PC-9 (cell line): ENCODE data around the gene PHRF1. TPM values are rescaled to one million over a fixed set of nuclear protein-coding genes. Genes with fewer than 3 reads are reported as not detected.

Experiments used
- BruUV-seq: library from RNA; stranded (reverse); fragments of 400-500 nt; replicated peaks from 2 replicates; lab custom pipeline; 2021; lab: Mats Ljungman, UMichigan
- CTCF ChIA-PET: fragments of 300-600 bp; sonication (Branson Sonifier 250); formaldehyde crosslinking; loops from one replicate; lab custom pipeline; 2022; ENCODE audit warnings: antibody characterized with exemption; lab: Charles Lee
- POLR2A ChIA-PET: fragments of 300-600 bp; sonication (Branson Sonifier 250); formaldehyde crosslinking; loops from one replicate; lab custom pipeline; 2022; ENCODE audit warnings: antibody characterized with exemption; ENCODE audit not compliant: unreplicated experiment; lab: Charles Lee
- DNase-seq, 2 experiments: peaks; one replicate each; pipeline versions ENCODE4 v3.0.0 to v3.0.0-alpha.2; 2015 to 2022; ENCODE audit warnings: mixed read lengths in 1 of 2
- H2AFZ ChIP-seq: fragments of 200-600 bp; sonication (generic); 2 replicates; pipeline ENCODE4 v1.8.1; 2017; ENCODE audit warnings: antibody characterized with exemption
- H3F3A ChIP-seq: fragments of 200-600 bp; sonication (generic); 2 replicates; pipeline ENCODE4 v1.8.1; 2017; ENCODE audit warnings: antibody characterized with exemption, mild to moderate bottlenecking, low read depth; ENCODE audit not compliant: insufficient read depth
- H3K27ac ChIP-seq: fragments of 200-600 bp; sonication (generic); 2 replicates; pipeline ENCODE4 v1.6.1; 2016; ENCODE audit warnings: mixed run types
- H3K27me3 ChIP-seq: fragments of 200-600 bp; sonication (generic); 2 replicates; pipeline ENCODE4 v1.6.1; 2016; ENCODE audit warnings: low read depth, mixed run types; ENCODE audit not compliant: insufficient read depth
- H3K36me3 ChIP-seq: fragments of 200-600 bp; sonication (generic); 2 replicates; pipeline ENCODE4 v1.6.1; 2016; ENCODE audit warnings: low read depth, mixed run types
- H3K4me1 ChIP-seq: fragments of 200-600 bp; sonication (generic); replicated peaks from 2 replicates; pipeline ENCODE4 v1.6.1; 2016; ENCODE audit warnings: mixed run types; ENCODE audit not compliant: insufficient read depth
- H3K4me2 ChIP-seq: fragments of 200-600 bp; sonication (generic); 2 replicates; pipeline ENCODE4 v1.6.1; 2017; ENCODE audit warnings: mixed run types
- H3K4me3 ChIP-seq: fragments of 200-600 bp; sonication (generic); 2 replicates; pipeline ENCODE4 v1.6.1; 2016; ENCODE audit warnings: mixed run types
- H3K79me2 ChIP-seq: fragments of 200-600 bp; sonication (generic); 2 replicates; pipeline ENCODE4 v1.6.1; 2017; ENCODE audit warnings: low read depth, mixed run types
- H3K9me2 ChIP-seq: fragments of 200-600 bp; sonication (generic); 2 replicates; pipeline ENCODE4 v1.8.1; 2017; ENCODE audit warnings: mild to moderate bottlenecking; ENCODE audit not compliant: insufficient read depth
- H3K9me3 ChIP-seq: fragments of 200-600 bp; sonication (generic); 2 replicates; pipeline ENCODE4 v1.8.1; 2016; ENCODE audit warnings: low read depth; ENCODE audit not compliant: insufficient read depth
- H4K20me1 ChIP-seq: fragments of 200-600 bp; sonication (generic); 2 replicates; pipeline ENCODE4 v1.8.1; 2017; ENCODE audit not compliant: insufficient read depth
- CTCF ChIP-seq: fragments of 200-600 bp; sonication (generic); conservative IDR thresholded peaks from 2 replicates; pipeline ENCODE4 v1.6.1; 2017; ENCODE audit warnings: mixed run types, antibody characterized with exemption, mild to moderate bottlenecking, moderate library complexity
- EZH2 ChIP-seq: fragments of 200-600 bp; sonication (generic); IDR thresholded peaks from 2 replicates; pipeline ENCODE4 v1.8.0; 2017; ENCODE audit warnings: antibody characterized with exemption, low read depth
- intact Hi-C: fragments of 100-400 bp; cut with micrococcal nuclease; formaldehyde crosslinking; loops from one replicate; pipeline ENCODE4 v1.10.0; 2022; ENCODE audit not compliant: unreplicated experiment
- total RNA-seq: library from RNA; stranded (reverse); gene quantifications from 2 replicates; pipeline ENCODE4 v1.2.3, GENCODE V29; 2021

The PHRF1 gene
- total RNA-seq, 1 experiment from 2014 or later: 21.7 TPM

- no peak overlapping the region for H2AFZ ChIP-seq
- intact Hi-C loops: no loop called here
- no peak overlapping the region for H3K4me3 ChIP-seq
- H3K79me2 ChIP-seq: no peaks in the 10 kb centered on the region
- no peaks in the 10 kb centered on the region for H3K27me3 ChIP-seq
- no peak overlapping the region for H3K27ac ChIP-seq
- H4K20me1 ChIP-seq: no peaks in the 10 kb centered on the region
- H3K36me3 ChIP-seq: no peaks in the 10 kb centered on the region
- ChIA-PET CTCF (no interaction called here), POLR2A (no interaction called here)
- no peaks in the 10 kb centered on the region for H3K9me3 ChIP-seq
- TF ChIP-seq EZH2 (no peak), CTCF (no peak)
- DNase-seq: no peak
- H3K9me2 ChIP-seq: no peaks in the 10 kb centered on the region
- no peaks in the 10 kb centered on the region for H3K4me1 ChIP-seq
- BruUV-seq: no TSS peak
- peaks cover 6% of the 10 kb centered on the region; the same call in 1 of the 2 replicates for H3F3A ChIP-seq
- H3K4me2 ChIP-seq: no peak overlapping the region
Observed at GRCh38 chr11:637593-638521, 61.6 kb downstream of the PHRF1 start.

- TF ChIP-seq CTCF (no peak), EZH2 (no peak)
- no peaks in the 10 kb centered on the region for H3K9me3 ChIP-seq
- no peaks in the 10 kb centered on the region for H4K20me1 ChIP-seq
- DNase-seq: no peak
- no peaks in the 10 kb centered on the region for H3K9me2 ChIP-seq
- H3K4me3 ChIP-seq: no peak overlapping the region
- H3K27me3 ChIP-seq: no peaks in the 10 kb centered on the region
- peaks cover 10% of the 10 kb centered on the region; the same call in 1 of the 2 replicates for H3F3A ChIP-seq
- no peak overlapping the region for H2AFZ ChIP-seq
- H3K27ac ChIP-seq: no peak overlapping the region
- BruUV-seq: no TSS peak
- H3K4me1 ChIP-seq: no peaks in the 10 kb centered on the region
- POLR2A ChIA-PET: no interaction called here
- intact Hi-C loops: no loop called here
- H3K79me2 ChIP-seq: no peaks in the 10 kb centered on the region
- CTCF ChIA-PET: no interaction called here
- H3K36me3 ChIP-seq: no peaks in the 10 kb centered on the region
- no peak overlapping the region for H3K4me2 ChIP-seq
Observed at GRCh38 chr11:638631-639331, 62.5 kb downstream of the PHRF1 start.

GRCh38 chr11:639332-639955 lies 63.2 kb downstream of the PHRF1 start:
- no peaks in the 10 kb centered on the region for H3K4me1 ChIP-seq
- no peaks in the 10 kb centered on the region for H4K20me1 ChIP-seq
- H3K4me2 ChIP-seq: no peak overlapping the region
- no peaks in the 10 kb centered on the region for H3K36me3 ChIP-seq
- no peaks in the 10 kb centered on the region for H3K79me2 ChIP-seq
- H3K4me3 ChIP-seq: no peak overlapping the region
- DNase-seq: no peak
- H3K9me3 ChIP-seq: no peaks in the 10 kb centered on the region
- no peaks in the 10 kb centered on the region for H3K9me2 ChIP-seq
- no peak overlapping the region for H3K27ac ChIP-seq
- no TSS peak for BruUV-seq
- ChIA-PET CTCF (no interaction called here), POLR2A (no interaction called here)
- peaks cover 10% of the 10 kb centered on the region; the same call in 1 of the 2 replicates for H3F3A ChIP-seq
- no peaks in the 10 kb centered on the region for H3K27me3 ChIP-seq
- no peak overlapping the region for H2AFZ ChIP-seq
- TF ChIP-seq CTCF: no peak
- no peak for TF ChIP-seq EZH2
- intact Hi-C loops: no loop called here
